ENCODE results near the gene RAI1.

DNA sequence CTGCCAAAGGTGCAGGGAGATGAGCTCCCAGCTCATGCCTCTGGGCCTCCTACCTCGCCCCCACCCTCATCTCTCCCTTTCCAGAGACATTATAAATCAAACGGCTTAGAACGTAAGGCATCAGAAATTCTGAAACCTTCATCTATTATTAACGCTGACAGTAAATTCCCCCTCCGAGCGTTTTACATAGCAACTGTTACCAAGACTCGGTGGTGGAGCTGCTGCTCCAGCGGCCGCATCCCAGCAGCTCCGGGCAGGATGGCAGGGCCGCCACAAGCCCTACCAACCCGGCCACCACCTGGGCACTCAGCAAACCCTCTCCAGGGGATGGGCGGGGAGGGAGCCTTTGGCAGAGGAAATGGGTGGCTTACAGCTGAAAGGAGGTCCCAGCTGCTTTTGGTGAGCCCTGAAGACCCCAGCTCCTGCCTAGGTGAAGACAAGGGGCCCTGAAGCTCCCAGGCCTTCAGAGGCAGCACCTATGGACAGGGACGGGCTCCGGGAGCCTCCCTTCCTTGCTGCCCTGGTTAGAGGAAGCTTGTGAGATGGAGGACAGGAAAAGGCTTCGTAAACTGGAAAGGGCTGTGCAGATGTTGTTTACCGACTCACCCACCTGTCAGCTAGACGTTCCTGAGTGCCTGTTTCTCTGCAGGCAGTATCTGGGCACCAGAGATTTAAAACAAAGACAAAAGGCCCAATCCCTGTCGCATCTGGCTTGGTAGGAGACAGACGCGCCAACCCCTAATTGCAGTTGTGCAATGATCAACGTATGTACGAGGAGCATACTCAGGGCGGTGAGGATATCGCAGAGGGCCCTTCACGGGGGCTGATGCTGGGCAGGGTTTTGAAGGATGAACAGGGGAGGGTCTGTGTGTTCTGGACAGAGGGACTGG, 76.9 kb downstream of the RAI1 start:
- TF ChIP-seq POLR2AphosphoS5 (IDR thresholded peaks at IDR 0.05; ENCODE audit: low read depth, low read length) (no peak), TAF1 (IDR thresholded peaks at IDR 0.05; ENCODE audit: borderline replicate concordance, insufficient read depth, low read length) (no peak), FOXP2 (optimal IDR thresholded peaks at IDR 0.05; ENCODE audit: borderline replicate concordance, extremely low read depth, extremely low read length, insufficient read depth) (no peak), SIN3A (IDR thresholded peaks at IDR 0.05; ENCODE audit: borderline replicate concordance, insufficient read depth, low read length) (no peak)
- TF ChIP-seq, protein P1, sequence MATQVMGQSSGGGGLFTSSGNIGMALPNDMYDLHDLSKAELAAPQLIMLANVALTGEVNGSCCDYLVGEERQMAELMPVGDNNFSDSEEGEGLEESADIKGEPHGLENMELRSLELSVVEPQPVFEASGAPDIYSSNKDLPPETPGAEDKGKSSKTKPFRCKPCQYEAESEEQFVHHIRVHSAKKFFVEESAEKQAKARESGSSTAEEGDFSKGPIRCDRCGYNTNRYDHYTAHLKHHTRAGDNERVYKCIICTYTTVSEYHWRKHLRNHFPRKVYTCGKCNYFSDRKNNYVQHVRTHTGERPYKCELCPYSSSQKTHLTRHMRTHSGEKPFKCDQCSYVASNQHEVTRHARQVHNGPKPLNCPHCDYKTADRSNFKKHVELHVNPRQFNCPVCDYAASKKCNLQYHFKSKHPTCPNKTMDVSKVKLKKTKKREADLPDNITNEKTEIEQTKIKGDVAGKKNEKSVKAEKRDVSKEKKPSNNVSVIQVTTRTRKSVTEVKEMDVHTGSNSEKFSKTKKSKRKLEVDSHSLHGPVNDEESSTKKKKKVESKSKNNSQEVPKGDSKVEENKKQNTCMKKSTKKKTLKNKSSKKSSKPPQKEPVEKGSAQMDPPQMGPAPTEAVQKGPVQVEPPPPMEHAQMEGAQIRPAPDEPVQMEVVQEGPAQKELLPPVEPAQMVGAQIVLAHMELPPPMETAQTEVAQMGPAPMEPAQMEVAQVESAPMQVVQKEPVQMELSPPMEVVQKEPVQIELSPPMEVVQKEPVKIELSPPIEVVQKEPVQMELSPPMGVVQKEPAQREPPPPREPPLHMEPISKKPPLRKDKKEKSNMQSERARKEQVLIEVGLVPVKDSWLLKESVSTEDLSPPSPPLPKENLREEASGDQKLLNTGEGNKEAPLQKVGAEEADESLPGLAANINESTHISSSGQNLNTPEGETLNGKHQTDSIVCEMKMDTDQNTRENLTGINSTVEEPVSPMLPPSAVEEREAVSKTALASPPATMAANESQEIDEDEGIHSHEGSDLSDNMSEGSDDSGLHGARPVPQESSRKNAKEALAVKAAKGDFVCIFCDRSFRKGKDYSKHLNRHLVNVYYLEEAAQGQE (IDR thresholded peaks at IDR 0.05; ENCODE audit: insufficient read depth in 1 of 2, low read depth in 2 of 2, low read length in 2 of 2): no peak

Measured in PFSK-1 (cell line).